ENCODE measurements around the gene CXCL3.

CXCL3 gene

GRCh38 chr4:74012130-74012529, 26.4 kb downstream of the CXCL3 start:
- no peak for DNase-seq

GRCh38 chr4:74009307-74009706, 29.2 kb downstream of the CXCL3 start:
- DNase-seq = no peak

GRCh38 chr4:74006009-74006476, 32.4 kb downstream of the CXCL3 start:
- peak; percentile 72 for DNase-seq

GRCh38 chr4:74005528-74005927, 33.0 kb downstream of the CXCL3 start:
- no peak for DNase-seq

GRCh38 chr4:74004668-74005067, 33.8 kb downstream of the CXCL3 start:
- no peak for DNase-seq

- no peak for DNase-seq
These were observed 38.2 kb downstream of the CXCL3 start for GRCh38 chr4:74000301-74000700.

GRCh38 chr4:73998040-73999011, 40.2 kb downstream of the CXCL3 start, which contains the start of gene CXCL5:
Gene CXCL5 (minus strand): TSS chr4:73998677. CDS start chr4:73998581, 96 bp downstream.
- peak; percentile 68 for DNase-seq

- DNase-seq = no peak
These were observed 46.4 kb downstream of the CXCL3 start for GRCh38 chr4:73992050-73992449.

GRCh38 chr4:73991742-73992000, 46.8 kb downstream of the CXCL3 start:
- DNase-seq = no peak

GRCh38 chr4:73990988-73991741, 47.3 kb downstream of the CXCL3 start:
- no peak for DNase-seq

- DNase-seq = no peak
These were observed 48.6 kb downstream of the CXCL3 start for GRCh38 chr4:73989928-73990327.

- no peak for DNase-seq
These were observed 49.5 kb downstream of the CXCL3 start for GRCh38 chr4:73989031-73989430.

- DNase-seq = no peak
These were observed 50.4 kb downstream of the CXCL3 start, which contains the start of gene PPBP for GRCh38 chr4:73988061-73988460. Gene PPBP (minus strand): TSS chr4:73988190. CDS start chr4:73988103, 87 bp downstream.
